Upper lobe of left lung (tissue), 6 donors: ENCODE results near the gene FBLIM1. TPM values are rescaled to one million over a fixed set of nuclear protein-coding genes. Genes with fewer than 3 reads are reported as not detected.
A peak's percentile ranks its signal among the peaks of the same experiment; 100 is the strongest.

ENCODE experiments used
- ATAC-seq, 2 donors: fragments of 200-7000 bp; cut with Tn5 transposase; one replicate each; pipeline ENCODE4 v1.9.1; 2022; ENCODE audit warnings: mild to moderate bottlenecking in 2 of 2, moderate library complexity in 2 of 2; ENCODE audit not compliant: low FRiP score in 2 of 2
- DNase-seq, 2 donors: peaks; one replicate each; pipeline ENCODE4 v3.0.0-alpha.2; 2019 to 2020
- H3K27ac ChIP-seq, 4 donors: fragments of 200-600 bp; sonication (generic); one replicate each; pipeline ENCODE4 v1.5.1; 2016 to 2019
- H3K27me3 ChIP-seq, 4 donors: fragments of 200-600 bp; sonication (generic); one replicate each; pipeline ENCODE4 v1.5.1; 2017 to 2019
- H3K36me3 ChIP-seq, 4 donors: fragments of 200-600 bp; sonication (generic); one replicate each; pipeline ENCODE4 v1.5.1; 2016 to 2019
- H3K4me1 ChIP-seq, 4 donors: fragments of 200-600 bp; sonication (generic); one replicate each; pipeline ENCODE4 v1.5.1; 2018 to 2019
- H3K4me3 ChIP-seq, 4 donors: fragments of 200-600 bp; sonication (generic); one replicate each; pipeline ENCODE4 v1.5.1; 2017 to 2019; ENCODE audit warnings: mild to moderate bottlenecking in 2 of 4, moderate library complexity in 1 of 4
- H3K9me3 ChIP-seq, 4 donors: fragments of 200-600 bp; sonication (generic); one replicate each; pipeline ENCODE4 v1.5.1; 2018 to 2019
- EP300 ChIP-seq, 4 donors: sonication (generic); formaldehyde crosslinking; IDR thresholded peaks; one replicate each; pipeline ENCODE4 v1.5.1; 2017; ENCODE audit warnings: antibody characterized with exemption in 4 of 4, control low read depth in 2 of 4
- POLR2A ChIP-seq, 4 donors: fragments of 450-650 bp; IDR thresholded peaks; one replicate each; pipeline ENCODE4 v1.5.1; 2016 to 2017; ENCODE audit warnings: antibody characterized with exemption in 4 of 4, mild to moderate bottlenecking in 2 of 4
- POLR2AphosphoS5 ChIP-seq, 2 donors: sonication (generic); formaldehyde crosslinking; IDR thresholded peaks; one replicate each; pipeline ENCODE4 v1.5.1; 2017; ENCODE audit warnings: antibody characterized with exemption in 2 of 2
- WGBS, 2 donors: methylation state at CpG; one replicate each; pipeline ENCODE4 v1.1.5; 2017 to 2018; 5-methylcytosine and 5-hydroxymethylcytosine counted together
- total RNA-seq, 6 donors: library from RNA; depleted of rRNA in 4 of 6; stranded (reverse); fragments of >200 nt in 4 of 6; gene quantifications; one replicate each; pipeline versions ENCODE4 v1.1.0 to v1.2.1, GENCODE V29; 2016 to 2021
- TF ChIP-seq, protein P1 (sequence below), 6 experiments: fragments of 450-650 bp in 4 of 6; fragments of 200-600 bp in 2 of 6; sonication (generic) in 2 of 6; IDR thresholded peaks; one replicate each; pipeline ENCODE4 v1.5.1; 2016 to 2019; ENCODE audit warnings: antibody characterized with exemption in 6 of 6
- donor health status: DM: no; HTN: no; CAD: no; lungs with moderate emphysema.
- donor health status: DM: no; HTN: yes; CAD: no; lungs with severe emphysema.

Gene FBLIM1
- total RNA-seq, 6 donors from 2014 or later = 11.2 to 51.3 (median 35.1) TPM

DNA sequence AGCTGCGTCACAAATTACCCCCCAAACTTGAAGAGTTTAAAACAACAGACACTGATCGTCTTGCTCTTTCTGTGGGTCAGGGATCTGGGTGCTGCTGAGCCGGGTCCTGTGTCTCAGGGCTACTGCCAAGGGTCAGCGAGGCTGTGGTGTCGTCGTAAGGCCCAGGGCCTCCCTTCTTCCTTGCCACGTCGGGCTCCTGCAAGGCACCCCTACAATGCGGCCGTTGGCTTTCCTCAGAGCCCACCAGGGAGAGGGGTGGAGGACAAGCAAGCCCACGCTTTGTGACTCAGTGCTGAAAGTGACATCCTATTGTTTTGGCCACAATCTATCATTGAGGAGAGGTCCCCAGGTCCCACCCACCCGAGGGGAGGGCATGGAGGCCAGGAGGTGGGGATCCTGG is 7.7 kb upstream of the FBLIM1 start:
- Histone ChIP-seq H3K9me3 (no peaks in the 10 kb centered on the region), H3K4me1 (peaks cover 12 to 26% (median 22%) of the 10 kb centered on the region in 4 donors), H3K27ac (no peak overlapping the region), H3K27me3 (no peaks in the 10 kb centered on the region), H3K36me3 (no peaks in the 10 kb centered on the region), H3K4me3 (no peak overlapping the region)
- ATAC-seq = no peak
- peak in 1 of 2 donors; percentile 38 for DNase-seq
- 86 to 90% methylated on average over 11 to 12 of the region's 12 CpGs for WGBS, 2 donors
- no peak for TF ChIP-seq POLR2AphosphoS5 (IDR thresholded peaks at IDR 0.05)
- no peak for TF ChIP-seq POLR2A (IDR thresholded peaks at IDR 0.05)
- no peak for TF ChIP-seq EP300 (IDR thresholded peaks at IDR 0.05)
- TF ChIP-seq, protein P1, sequence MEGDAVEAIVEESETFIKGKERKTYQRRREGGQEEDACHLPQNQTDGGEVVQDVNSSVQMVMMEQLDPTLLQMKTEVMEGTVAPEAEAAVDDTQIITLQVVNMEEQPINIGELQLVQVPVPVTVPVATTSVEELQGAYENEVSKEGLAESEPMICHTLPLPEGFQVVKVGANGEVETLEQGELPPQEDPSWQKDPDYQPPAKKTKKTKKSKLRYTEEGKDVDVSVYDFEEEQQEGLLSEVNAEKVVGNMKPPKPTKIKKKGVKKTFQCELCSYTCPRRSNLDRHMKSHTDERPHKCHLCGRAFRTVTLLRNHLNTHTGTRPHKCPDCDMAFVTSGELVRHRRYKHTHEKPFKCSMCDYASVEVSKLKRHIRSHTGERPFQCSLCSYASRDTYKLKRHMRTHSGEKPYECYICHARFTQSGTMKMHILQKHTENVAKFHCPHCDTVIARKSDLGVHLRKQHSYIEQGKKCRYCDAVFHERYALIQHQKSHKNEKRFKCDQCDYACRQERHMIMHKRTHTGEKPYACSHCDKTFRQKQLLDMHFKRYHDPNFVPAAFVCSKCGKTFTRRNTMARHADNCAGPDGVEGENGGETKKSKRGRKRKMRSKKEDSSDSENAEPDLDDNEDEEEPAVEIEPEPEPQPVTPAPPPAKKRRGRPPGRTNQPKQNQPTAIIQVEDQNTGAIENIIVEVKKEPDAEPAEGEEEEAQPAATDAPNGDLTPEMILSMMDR (IDR thresholded peaks at IDR 0.05) = no peak

DNA sequence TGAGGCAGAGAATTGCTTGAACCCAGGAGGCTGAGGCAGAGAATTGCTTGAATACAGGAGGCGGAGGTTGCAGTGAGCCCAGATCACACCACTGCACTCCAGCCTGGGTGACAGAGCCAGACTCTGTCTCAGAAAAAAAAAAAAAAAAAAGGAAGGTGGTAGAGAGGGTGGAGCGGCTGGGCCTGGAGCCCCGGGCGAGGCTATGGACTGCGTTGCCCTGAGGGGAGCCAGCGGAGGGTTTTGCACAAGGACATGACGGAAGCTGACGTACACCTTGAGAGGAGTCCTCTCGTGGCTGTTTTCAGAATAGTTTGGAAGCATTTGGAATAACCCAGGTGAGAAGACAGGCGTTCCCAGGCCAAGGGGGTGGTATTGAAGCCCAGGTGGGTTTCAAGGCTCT is 6.9 kb upstream of the FBLIM1 start:
- 83 to 91% methylated on average over 10 of the region's 10 CpGs for WGBS, 2 donors
- no peaks in the 10 kb centered on the region for H3K36me3 ChIP-seq
- TF ChIP-seq EP300 (IDR thresholded peaks at IDR 0.05) = no peak
- no peak for TF ChIP-seq POLR2AphosphoS5 (IDR thresholded peaks at IDR 0.05)
- TF ChIP-seq, protein P1 (IDR thresholded peaks at IDR 0.05) = no peak
- no peaks in the 10 kb centered on the region for H3K27me3 ChIP-seq
- H3K4me1 ChIP-seq = peaks cover 19 to 34% (median 29%) of the 10 kb centered on the region in 4 donors
- H3K27ac ChIP-seq = no peak overlapping the region
- H3K9me3 ChIP-seq = no peaks in the 10 kb centered on the region
- DNase-seq (no peak), ATAC-seq (no peak)
- no peak overlapping the region for H3K4me3 ChIP-seq

DNA sequence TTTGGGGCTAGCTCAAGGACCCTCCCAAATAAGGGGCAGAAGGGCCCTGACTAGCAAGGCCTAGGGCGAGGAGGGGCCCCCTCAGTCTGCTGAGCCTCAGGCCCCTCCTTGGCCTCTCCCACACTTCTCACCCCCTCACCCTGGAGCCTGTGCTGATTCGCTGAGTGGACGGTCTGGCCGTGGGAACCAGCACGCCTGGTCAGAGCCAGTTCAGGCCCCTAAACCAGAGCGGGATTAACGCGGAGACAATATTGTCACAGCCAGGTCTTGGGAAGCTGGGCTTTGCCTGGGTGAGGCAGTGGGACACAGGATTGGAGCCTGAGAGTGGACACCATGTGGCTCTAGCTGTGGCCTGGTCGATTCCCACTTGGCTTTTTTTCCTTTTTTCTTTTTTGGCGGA is 4.8 kb upstream of the FBLIM1 start:
- H3K4me1 ChIP-seq = peaks cover 21 to 48% (median 44%) of the 10 kb centered on the region in 4 donors
- H3K4me3 ChIP-seq = no peak overlapping the region
- WGBS, 2 donors = 79 to 95% methylated on average over 3 to 10 of the region's 10 CpGs
- H3K36me3 ChIP-seq = no peaks in the 10 kb centered on the region
- DNase-seq (no peak), ATAC-seq (no peak)
- peaks cover 0 to 14% (median 7%) of the 10 kb centered on the region in 4 donors for H3K27me3 ChIP-seq
- H3K9me3 ChIP-seq = no peaks in the 10 kb centered on the region
- TF ChIP-seq, protein P1 (IDR thresholded peaks at IDR 0.05) = no peak
- no peak for TF ChIP-seq POLR2A (IDR thresholded peaks at IDR 0.05)
- no peak for TF ChIP-seq POLR2AphosphoS5 (IDR thresholded peaks at IDR 0.05)
- H3K27ac ChIP-seq = no peak overlapping the region

DNA sequence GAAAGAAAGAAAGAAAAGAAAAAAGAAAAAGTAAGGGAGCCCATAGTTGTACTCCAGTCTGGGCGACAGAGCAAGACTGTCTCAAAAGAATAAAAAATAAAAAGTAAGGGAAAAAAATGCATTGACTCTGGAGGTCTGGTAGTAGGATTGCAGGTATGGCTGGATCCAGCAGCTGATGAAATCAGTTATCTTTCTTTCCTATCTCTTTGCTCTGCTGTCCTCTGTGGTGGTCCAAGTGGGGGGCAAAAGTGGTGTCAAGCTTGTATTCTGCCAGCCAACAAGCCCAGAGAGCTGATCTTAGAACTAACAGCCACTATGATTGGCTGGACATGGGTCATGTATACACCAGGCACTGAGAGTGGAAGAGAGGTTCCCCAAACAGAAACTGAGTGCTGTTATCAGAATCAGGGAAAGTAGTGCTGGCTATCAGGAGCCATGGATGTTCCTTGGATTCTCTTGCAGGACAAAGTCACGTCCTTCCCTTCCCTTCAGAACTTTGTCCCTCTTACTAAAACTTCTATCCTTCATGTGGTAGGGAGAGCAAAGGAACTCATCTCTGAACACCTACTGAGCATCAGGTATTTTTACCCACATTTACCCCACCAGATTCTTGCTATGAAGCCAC is 3.5 kb upstream of the FBLIM1 start:
- H3K4me3 ChIP-seq = no peak overlapping the region
- peaks cover 16 to 42% (median 39%) of the 10 kb centered on the region in 4 donors for H3K4me1 ChIP-seq
- 84 to 94% methylated on average over 2 of the region's 2 CpGs for WGBS, 2 donors
- no peaks in the 10 kb centered on the region for H3K36me3 ChIP-seq
- no peak for DNase-seq
- TF ChIP-seq POLR2AphosphoS5 (IDR thresholded peaks at IDR 0.05) (no peak), EP300 (IDR thresholded peaks at IDR 0.05) (no peak), POLR2A (IDR thresholded peaks at IDR 0.05) (no peak)
- TF ChIP-seq, protein P1 (IDR thresholded peaks at IDR 0.05) = no peak
- no peak for ATAC-seq
- peaks cover 0 to 22% (median 15%) of the 10 kb centered on the region in 4 donors for H3K27me3 ChIP-seq
- H3K27ac ChIP-seq = no peak overlapping the region
- no peaks in the 10 kb centered on the region for H3K9me3 ChIP-seq

DNA sequence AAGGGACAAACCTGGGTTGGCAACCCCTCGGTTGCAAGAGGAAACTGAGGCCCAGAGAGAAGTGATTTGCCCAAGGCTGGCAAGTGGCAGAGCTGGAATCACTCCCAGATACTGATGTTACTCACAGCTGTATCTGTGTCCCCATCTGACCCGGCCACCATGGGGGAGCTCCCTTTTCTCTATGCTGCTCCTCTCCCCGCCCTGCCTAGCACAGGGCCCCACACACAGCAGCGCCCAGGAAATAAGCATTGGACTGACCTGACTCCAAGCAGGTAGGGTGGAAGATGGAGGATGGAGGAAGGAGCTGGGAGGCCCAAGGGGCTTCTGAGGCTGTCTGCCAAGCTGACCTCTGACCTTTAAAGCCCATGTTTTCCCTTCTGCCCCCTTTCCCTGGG is 3.0 kb upstream of the FBLIM1 start:
- 80 to 83% methylated on average over 4 of the region's 4 CpGs for WGBS, 2 donors
- DNase-seq = no peak
- peaks cover 0 to 22% (median 16%) of the 10 kb centered on the region in 4 donors for H3K27me3 ChIP-seq
- H3K9me3 ChIP-seq = no peaks in the 10 kb centered on the region
- no peak overlapping the region for H3K4me3 ChIP-seq
- no peaks in the 10 kb centered on the region for H3K36me3 ChIP-seq
- H3K4me1 ChIP-seq = peaks cover 16 to 38% (median 37%) of the 10 kb centered on the region in 4 donors
- no peak overlapping the region for H3K27ac ChIP-seq
- TF ChIP-seq POLR2AphosphoS5 (IDR thresholded peaks at IDR 0.05) = no peak
- TF ChIP-seq, protein P1 (IDR thresholded peaks at IDR 0.05) = no peak
- no peak for TF ChIP-seq EP300 (IDR thresholded peaks at IDR 0.05)
- TF ChIP-seq POLR2A (IDR thresholded peaks at IDR 0.05) = no peak
- ATAC-seq = no peak
